ENCODE results near the gene ARFGAP1. TPM values are rescaled to one million over a fixed set of nuclear protein-coding genes. Genes with fewer than 3 reads are reported as not detected.

The ARFGAP1 gene
- total RNA-seq, 1 donor from 2014 or later = 93.6 TPM

- Mint-ChIP-seq H3K9me3 (ENCODE audit: unreplicated experiment) (peaks cover 2% of the 10 kb centered on the region), H3K27me3 (ENCODE audit: unreplicated experiment) (peaks cover 4% of the 10 kb centered on the region), H3K36me3 (ENCODE audit: unreplicated experiment) (no peaks in the 10 kb centered on the region), H3K4me3 (ENCODE audit: unreplicated experiment) (no peak overlapping the region), H3K27ac (ENCODE audit: unreplicated experiment) (no peak overlapping the region), H3K4me1 (ENCODE audit: low read depth, unreplicated experiment) (peaks cover 16% of the 10 kb centered on the region)
- DNase-seq = no peak
- TF ChIP-seq CTCF (IDR thresholded peaks at IDR 0.05; ENCODE audit: partially characterized antibody, unreplicated experiment) = no peak
Measured at GRCh38 chr20:63276956-63277355, 4.3 kb downstream of the ARFGAP1 start.

GRCh38 chr20:63277466-63278272 is 5.1 kb downstream of the ARFGAP1 start:
- H3K4me1 Mint-ChIP-seq (ENCODE audit: low read depth, unreplicated experiment) = peaks cover 16% of the 10 kb centered on the region
- H3K9me3 Mint-ChIP-seq (ENCODE audit: unreplicated experiment) = peaks cover 2% of the 10 kb centered on the region
- H3K4me3 Mint-ChIP-seq (ENCODE audit: unreplicated experiment) = no peak overlapping the region
- no peak for TF ChIP-seq CTCF (IDR thresholded peaks at IDR 0.05; ENCODE audit: partially characterized antibody, unreplicated experiment)
- H3K27me3 Mint-ChIP-seq (ENCODE audit: unreplicated experiment) = peaks cover 4% of the 10 kb centered on the region
- DNase-seq = no peak
- H3K36me3 Mint-ChIP-seq (ENCODE audit: unreplicated experiment) = no peaks in the 10 kb centered on the region
- H3K27ac Mint-ChIP-seq (ENCODE audit: unreplicated experiment) = no peak overlapping the region

- Mint-ChIP-seq H3K36me3 (ENCODE audit: unreplicated experiment) (no peaks in the 10 kb centered on the region), H3K9me3 (ENCODE audit: unreplicated experiment) (no peaks in the 10 kb centered on the region), H3K4me1 (ENCODE audit: low read depth, unreplicated experiment) (peaks cover 14% of the 10 kb centered on the region)
Measured at GRCh38 chr20:63278661-63279060, 6.0 kb downstream of the ARFGAP1 start.

GRCh38 chr20:63279931-63280330 is 7.3 kb downstream of the ARFGAP1 start:
- Mint-ChIP-seq H3K4me1 (ENCODE audit: low read depth, unreplicated experiment) (peaks cover 7% of the 10 kb centered on the region), H3K27me3 (ENCODE audit: unreplicated experiment) (peaks cover 3% of the 10 kb centered on the region), H3K4me3 (ENCODE audit: unreplicated experiment) (no peak overlapping the region), H3K36me3 (ENCODE audit: unreplicated experiment) (no peaks in the 10 kb centered on the region), H3K27ac (ENCODE audit: unreplicated experiment) (no peak overlapping the region), H3K9me3 (ENCODE audit: unreplicated experiment) (peaks cover 1% of the 10 kb centered on the region)
- no peak for DNase-seq
- TF ChIP-seq CTCF (IDR thresholded peaks at IDR 0.05; ENCODE audit: partially characterized antibody, unreplicated experiment) = no peak

More at GRCh38 chr20:63278661-63279060, 6.0 kb downstream of the ARFGAP1 start:
- H3K27ac Mint-ChIP-seq (ENCODE audit: unreplicated experiment) = no peak overlapping the region
- DNase-seq = no peak
- H3K4me3 Mint-ChIP-seq (ENCODE audit: unreplicated experiment) = no peak overlapping the region
- no peak for TF ChIP-seq CTCF (IDR thresholded peaks at IDR 0.05; ENCODE audit: partially characterized antibody, unreplicated experiment)
- H3K27me3 Mint-ChIP-seq (ENCODE audit: unreplicated experiment) = peaks cover 3% of the 10 kb centered on the region

- H3K27ac Mint-ChIP-seq (ENCODE audit: unreplicated experiment) = no peak overlapping the region
- peaks cover 3% of the 10 kb centered on the region for H3K27me3 Mint-ChIP-seq (ENCODE audit: unreplicated experiment)
- peaks cover 3% of the 10 kb centered on the region for H3K4me1 Mint-ChIP-seq (ENCODE audit: low read depth, unreplicated experiment)
- H3K36me3 Mint-ChIP-seq (ENCODE audit: unreplicated experiment) = no peaks in the 10 kb centered on the region
- TF ChIP-seq CTCF (IDR thresholded peaks at IDR 0.05; ENCODE audit: partially characterized antibody, unreplicated experiment) = no peak
- DNase-seq = no peak
- H3K4me3 Mint-ChIP-seq (ENCODE audit: unreplicated experiment) = no peak overlapping the region
- H3K9me3 Mint-ChIP-seq (ENCODE audit: unreplicated experiment) = peaks cover 1% of the 10 kb centered on the region
Measured at GRCh38 chr20:63280371-63280770, 7.8 kb downstream of the ARFGAP1 start.

All from glutamatergic neuron (in vitro differentiated cells).